NCI-H1105 (cell line): ENCODE data around the gene ASGR2.
A peak's percentile ranks its signal among the peaks of the same experiment; 100 is the strongest.
"Not testable (repeated sequence)": the region's sequence is repeated elsewhere in the genome, so short reads cannot be mapped to it uniquely, and the experiment has no call there.

ENCODE experiments used
- DNase-seq: peaks from one replicate; lab custom pipeline; 2025; lab: John Stamatoyannopoulos, UW

ASGR2 gene

GRCh38 chr17:7114241-7114874, at the start of gene ASGR2:
TSS of gene ASGR2 (minus strand) at chr17:7114822. CDS start at chr17:7114240, 582 bp downstream.
- DNase-seq, result no peak

GRCh38 chr17:7159571-7159970, 44.9 kb upstream of the ASGR2 start:
- DNase-seq, result not testable (repeated sequence)

GRCh38 chr17:7158424-7158823, 43.8 kb upstream of the ASGR2 start:
- DNase-seq, result not testable (repeated sequence)

GRCh38 chr17:7156342-7156940, 41.8 kb upstream of the ASGR2 start:
- DNase-seq, result no peak

- no peak for DNase-seq
These were observed 33.1 kb upstream of the ASGR2 start for GRCh38 chr17:7147772-7148171.

- DNase-seq, result no peak
These were observed 31.5 kb upstream of the ASGR2 start for GRCh38 chr17:7146115-7146514.

GRCh38 chr17:7144213-7144612, 29.6 kb upstream of the ASGR2 start:
- DNase-seq, result no peak

- no peak for DNase-seq
These were observed 27.2 kb upstream of the ASGR2 start for GRCh38 chr17:7141824-7142223.

- no peak for DNase-seq
These were observed 24.8 kb upstream of the ASGR2 start for GRCh38 chr17:7139400-7139799.

GRCh38 chr17:7138800-7139381, 24.3 kb upstream of the ASGR2 start:
- DNase-seq, result no peak

- DNase-seq, result no peak
These were observed 22.7 kb upstream of the ASGR2 start for GRCh38 chr17:7137171-7137943.

GRCh38 chr17:7136266-7136877, 21.8 kb upstream of the ASGR2 start:
- peak; percentile 69 for DNase-seq

GRCh38 chr17:7133916-7134315, 19.3 kb upstream of the ASGR2 start:
- no peak for DNase-seq

GRCh38 chr17:7133424-7133823, 18.8 kb upstream of the ASGR2 start:
- DNase-seq, result no peak

- no peak for DNase-seq
These were observed 18.0 kb upstream of the ASGR2 start for GRCh38 chr17:7132511-7133094.

GRCh38 chr17:7131423-7131791, 16.8 kb upstream of the ASGR2 start:
- DNase-seq, result no peak

- DNase-seq, result no peak
These were observed 16.2 kb upstream of the ASGR2 start for GRCh38 chr17:7130621-7131422.

- no peak for DNase-seq
These were observed 14.7 kb upstream of the ASGR2 start for GRCh38 chr17:7129311-7129710.

- DNase-seq, result no peak
These were observed 13.5 kb upstream of the ASGR2 start for GRCh38 chr17:7128160-7128559.

- not testable (repeated sequence) for DNase-seq
These were observed 12.9 kb upstream of the ASGR2 start for GRCh38 chr17:7127501-7127900.

GRCh38 chr17:7126386-7126785, 11.8 kb upstream of the ASGR2 start:
- DNase-seq, result not testable (repeated sequence)
